ENCODE measurements around the gene ANO4. TPM values are rescaled to one million over a fixed set of nuclear protein-coding genes. Genes with fewer than 3 reads are reported as not detected.

ANO4 gene
- total RNA-seq, 1 experiment from 2014 or later = 5.7 TPM

- Histone ChIP-seq H3K14ac (ENCODE audit: insufficient read depth, low read length) (no peak overlapping the region), H4K8ac (replicated peaks; ENCODE audit: insufficient read length, low read depth, low read length) (no peak overlapping the region), H2BK120ac (ENCODE audit: low read depth, low read length, poor library complexity, severe bottlenecking) (no peak overlapping the region), H3K79me2 (ENCODE audit: insufficient read depth, low read length) (no peaks in the 10 kb centered on the region), H3K18ac (ENCODE audit: insufficient read length, low read depth, low read length) (no peak overlapping the region), H3K4me2 (ENCODE audit: insufficient read depth, insufficient read length, low read length) (no peak overlapping the region), H3K9me3 (ENCODE audit: control insufficient read depth, low read depth, low read length) (no peaks in the 10 kb centered on the region), H3K23me2 (ENCODE audit: insufficient read length, low read depth, low read length, poor library complexity, severe bottlenecking) (no peaks in the 10 kb centered on the region), H2BK20ac (ENCODE audit: low read depth, low read length, poor library complexity, severe bottlenecking) (no peak overlapping the region), H3K27me3 (ENCODE audit: insufficient read depth, low read length) (no peaks in the 10 kb centered on the region), H2BK15ac (ENCODE audit: low read depth, low read length) (no peak overlapping the region), H4K20me1 (ENCODE audit: control insufficient read depth, insufficient read depth, insufficient read length) (no peaks in the 10 kb centered on the region), H3K9ac (ENCODE audit: extremely low read depth, insufficient read length, low read length) (no peak overlapping the region), H4K91ac (ENCODE audit: insufficient read length, low read depth, low read length) (no peak overlapping the region), H4K5ac (ENCODE audit: insufficient read length, low read depth, low read length) (no peak overlapping the region), H3K23ac (ENCODE audit: insufficient read length, low read depth, low read length) (no peak overlapping the region), H3K4ac (ENCODE audit: low read depth, low read length) (no peak overlapping the region), H2AFZ (ENCODE audit: low read length) (no peak overlapping the region), H3K4me1 (ENCODE audit: insufficient read depth, low read length) (no peaks in the 10 kb centered on the region), H3K56ac (ENCODE audit: insufficient read length, low read depth, low read length) (no peak overlapping the region), H3K79me1 (ENCODE audit: insufficient read depth, low read depth, low read length, poor library complexity, severe bottlenecking) (no peaks in the 10 kb centered on the region), H3K27ac (ENCODE audit: insufficient read length, low read depth, low read length) (no peak overlapping the region), H2BK5ac (ENCODE audit: insufficient read length, low read length) (no peak overlapping the region), H2BK12ac (ENCODE audit: insufficient read length, low read depth, low read length) (no peak overlapping the region), H2AK5ac (ENCODE audit: insufficient read length, low read length) (no peak overlapping the region), H3T11ph (ENCODE audit: low read length) (no peak overlapping the region)
- TF ChIP-seq, protein P1, sequence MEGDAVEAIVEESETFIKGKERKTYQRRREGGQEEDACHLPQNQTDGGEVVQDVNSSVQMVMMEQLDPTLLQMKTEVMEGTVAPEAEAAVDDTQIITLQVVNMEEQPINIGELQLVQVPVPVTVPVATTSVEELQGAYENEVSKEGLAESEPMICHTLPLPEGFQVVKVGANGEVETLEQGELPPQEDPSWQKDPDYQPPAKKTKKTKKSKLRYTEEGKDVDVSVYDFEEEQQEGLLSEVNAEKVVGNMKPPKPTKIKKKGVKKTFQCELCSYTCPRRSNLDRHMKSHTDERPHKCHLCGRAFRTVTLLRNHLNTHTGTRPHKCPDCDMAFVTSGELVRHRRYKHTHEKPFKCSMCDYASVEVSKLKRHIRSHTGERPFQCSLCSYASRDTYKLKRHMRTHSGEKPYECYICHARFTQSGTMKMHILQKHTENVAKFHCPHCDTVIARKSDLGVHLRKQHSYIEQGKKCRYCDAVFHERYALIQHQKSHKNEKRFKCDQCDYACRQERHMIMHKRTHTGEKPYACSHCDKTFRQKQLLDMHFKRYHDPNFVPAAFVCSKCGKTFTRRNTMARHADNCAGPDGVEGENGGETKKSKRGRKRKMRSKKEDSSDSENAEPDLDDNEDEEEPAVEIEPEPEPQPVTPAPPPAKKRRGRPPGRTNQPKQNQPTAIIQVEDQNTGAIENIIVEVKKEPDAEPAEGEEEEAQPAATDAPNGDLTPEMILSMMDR (conservative IDR thresholded peaks at IDR 0.05) = no peak
- Mint-ChIP-seq H3K27ac (no peak overlapping the region; a peak in 1 of 7 replicates), H3K4me1 (no peaks in the 10 kb centered on the region; a peak in 1 of 4 replicates), H3K36me3 (ENCODE audit: insufficient read depth in 1 of 3, low read depth in 3 of 3) (0 out of 7 replicates have a peak, but pooled peaks cover 0 to 1% (median 0%) of the 10 kb centered on the region in 3 experiments), H3K9me3 (no peaks in the 10 kb centered on the region), H3K27me3 (ENCODE audit: low read depth) (no peaks in the 10 kb centered on the region), H3K4me3 (no peak overlapping the region)
- DNase-seq = no peak
- WGBS (ENCODE audit: extremely low coverage, insufficient read length, low lambda C conversion rate) = no CpG with 5 or more reads among the region's 2 CpGs
These were observed 320.8 kb downstream of the ANO4 start for GRCh38 chr12:101115326-101115725.
